Breast epithelium (tissue), 3 donors: ENCODE measurements around the gene USP12.

Source experiments
- CTCF ChIP-seq, 3 donors: fragments of 450-650 bp; IDR thresholded peaks; one replicate each; pipeline ENCODE4 v1.5.1; 2016 to 2017; ENCODE audit warnings: antibody characterized with exemption in 3 of 3, mild to moderate bottlenecking in 3 of 3, moderate library complexity in 3 of 3
- POLR2A ChIP-seq: fragments of 450-650 bp; IDR thresholded peaks from one replicate; pipeline ENCODE4 v1.6.1; 2016; ENCODE audit warnings: antibody characterized with exemption, mild to moderate bottlenecking, moderate library complexity
- POLR2AphosphoS5 ChIP-seq, 3 donors: sonication (generic); formaldehyde crosslinking; IDR thresholded peaks; one replicate each; pipeline ENCODE4 v1.6.1; 2017; ENCODE audit warnings: antibody characterized with exemption in 3 of 3

GRCh38 chr13:27188239-27188638 is 16.6 kb upstream of the USP12 start:
- no peak for TF ChIP-seq CTCF (IDR thresholded peaks at IDR 0.05)
- TF ChIP-seq POLR2AphosphoS5 (IDR thresholded peaks at IDR 0.05) = no peak
- no peak for TF ChIP-seq POLR2A
